CD14-positive monocyte (primary cell): Measurements from ENCODE around the gene ZSCAN20. TPM values are rescaled to one million over a fixed set of nuclear protein-coding genes. Genes with fewer than 3 reads are reported as not detected.

Experiments used
- DNase-seq, 3 donors: peaks; one replicate each; pipeline ENCODE4 v3.0.0-alpha.2; 2011 to 2022
- H2AFZ ChIP-seq: 2 replicates; pipeline ENCODE4 v1.6.0; 2012; ENCODE audit warnings: mild to moderate bottlenecking, low read depth, low read length, inconsistent platforms; ENCODE audit not compliant: insufficient read depth, poor library complexity, severe bottlenecking
- H3K27ac ChIP-seq, 2 donors: 1 replicate in 1 of 2; 2 replicates in 1 of 2; pipeline ENCODE4 v1.5.1; 2012 to 2013; ENCODE audit warnings: low read length in 2 of 2, control low read depth in 1 of 2, inconsistent platforms in 1 of 2, low read depth in 1 of 2, mild to moderate bottlenecking in 1 of 2
- H3K27me3 ChIP-seq, 2 donors: one replicate each; pipeline versions ENCODE4 v1.6.0 to v1.6.1; 2011 to 2013; ENCODE audit warnings: low read length in 2 of 2; ENCODE audit not compliant: control insufficient read depth in 2 of 2, insufficient read depth in 2 of 2
- H3K36me3 ChIP-seq, 2 donors: replicated peaks in 1 of 2; 1 replicate in 1 of 2; 2 replicates in 1 of 2; pipeline versions ENCODE4 v1.5.1 to v1.6.1; 2012 to 2013; ENCODE audit warnings: low read length in 2 of 2, control low read depth in 1 of 2, inconsistent platforms in 1 of 2, mild to moderate bottlenecking in 1 of 2; ENCODE audit not compliant: insufficient read depth in 2 of 2, control insufficient read depth in 1 of 2
- H3K4me1 ChIP-seq, 2 donors: 1 replicate in 1 of 2; 2 replicates in 1 of 2; pipeline versions ENCODE4 v1.5.1 to v1.6.1; 2012 to 2013; ENCODE audit warnings: low read length in 2 of 2, control low read depth in 1 of 2, inconsistent platforms in 1 of 2, mild to moderate bottlenecking in 1 of 2, moderate library complexity in 1 of 2; ENCODE audit not compliant: insufficient read depth in 2 of 2, control insufficient read depth in 1 of 2
- H3K4me2 ChIP-seq: replicated peaks from 2 replicates; pipeline ENCODE3; 2012; ENCODE audit warnings: low read length, moderate library complexity, mild to moderate bottlenecking; ENCODE audit not compliant: poor library complexity, severe bottlenecking; ENCODE audit errors: extremely low read depth
- H3K4me3 ChIP-seq, 3 experiments: fragments of 200-600 bp in 1 of 3; sonication (generic) in 1 of 3; replicated peaks in 1 of 3; 1 replicate in 2 of 3; 2 replicates in 1 of 3; pipeline ENCODE4 v1.5.1; 2011 to 2013; ENCODE audit warnings: low read length in 3 of 3, mild to moderate bottlenecking in 3 of 3, control low read depth in 2 of 3, low read depth in 2 of 3, inconsistent platforms in 1 of 3, moderate library complexity in 1 of 3
- H3K79me2 ChIP-seq: 2 replicates; pipeline ENCODE4 v1.6.0; 2012; ENCODE audit warnings: mild to moderate bottlenecking, control low read depth, inconsistent platforms, low read length, moderate library complexity; ENCODE audit not compliant: insufficient read depth
- H3K9ac ChIP-seq: 2 replicates; pipeline ENCODE4 v1.6.0; 2017; ENCODE audit warnings: low read length, mild to moderate bottlenecking; ENCODE audit not compliant: insufficient read depth, poor library complexity, severe bottlenecking
- H3K9me3 ChIP-seq, 2 donors: replicated peaks in 1 of 2; 1 replicate in 1 of 2; 2 replicates in 1 of 2; pipeline versions ENCODE4 v1.5.1 to v1.6.1; 2012 to 2013; ENCODE audit warnings: low read length in 2 of 2, control low read depth in 1 of 2; ENCODE audit not compliant: control insufficient read depth in 1 of 2, insufficient read depth in 1 of 2
- H4K20me1 ChIP-seq: 2 replicates; pipeline ENCODE4 v1.6.0; 2012; ENCODE audit warnings: mild to moderate bottlenecking, low read length, control low read depth, moderate library complexity; ENCODE audit not compliant: insufficient read depth
- H3K27ac Mint-ChIP-seq, 7 donors: one replicate each; pipeline ENCODE4 v1.8.0; 2020; ENCODE audit warnings: mild to moderate bottlenecking in 7 of 7, mixed read lengths in 7 of 7, moderate library complexity in 6 of 7, inconsistent platforms in 2 of 7
- H3K27me3 Mint-ChIP-seq, 3 donors: one replicate each; pipeline ENCODE4 v1.8.0; 2021 to 2022; ENCODE audit warnings: low read depth in 3 of 3, mild to moderate bottlenecking in 3 of 3, mixed read lengths in 3 of 3, moderate library complexity in 3 of 3, inconsistent platforms in 1 of 3
- H3K36me3 Mint-ChIP-seq, 2 donors: one replicate each; pipeline ENCODE4 v1.8.0; 2020; ENCODE audit warnings: mixed read lengths in 2 of 2, inconsistent platforms in 1 of 2, mild to moderate bottlenecking in 1 of 2
- H3K4me1 Mint-ChIP-seq: one replicate; pipeline ENCODE4 v1.8.0; 2020; ENCODE audit warnings: mild to moderate bottlenecking, mixed read lengths
- H3K4me3 Mint-ChIP-seq, 2 donors: one replicate each; pipeline ENCODE4 v1.8.0; 2020; ENCODE audit warnings: mild to moderate bottlenecking in 2 of 2, mixed read lengths in 2 of 2, moderate library complexity in 1 of 2
- H3K9me3 Mint-ChIP-seq, 7 donors: one replicate each; pipeline ENCODE4 v1.8.0; 2020 to 2022; ENCODE audit warnings: mixed read lengths in 7 of 7, mild to moderate bottlenecking in 6 of 7, moderate library complexity in 6 of 7, inconsistent platforms in 2 of 7
- WGBS: methylation state at CpG from one replicate; pipeline ENCODE4 v1.1.5; 2013; ENCODE audit warnings: missing lambda C conversion rate; ENCODE audit not compliant: insufficient coverage; 5-methylcytosine and 5-hydroxymethylcytosine counted together
- intact Hi-C, 2 donors: fragments of 100-400 bp; cut with micrococcal nuclease; formaldehyde crosslinking; loops; one replicate each; pipeline versions ENCODE4 v1.15.0 to v1.15.1; 2023
- polyA plus RNA-seq, 3 donors: library from polyadenylated mRNA; depleted of rRNA in 1 of 3; unstranded in 2 of 3; stranded (reverse) in 1 of 3; fragments of 300-500 nt in 2 of 3; fragments of >200 nt in 1 of 3; fragmentation: Illumina TruSeq in 2 of 3; gene quantifications; 1 replicate in 2 of 3; 2 replicates in 1 of 3; pipeline ENCODE4 v1.2.3, GENCODE V29; 2012 to 2021
- TF ChIP-seq, protein P1 (sequence below): fragments of 200-600 bp; IDR thresholded peaks from one replicate; pipeline ENCODE4 v1.8.0; 2022; ENCODE audit warnings: antibody characterized with exemption, mild to moderate bottlenecking

Gene ZSCAN20
- polyA plus RNA-seq, 3 donors, result 0.29 to 0.51 (median 0.29) TPM

DNA sequence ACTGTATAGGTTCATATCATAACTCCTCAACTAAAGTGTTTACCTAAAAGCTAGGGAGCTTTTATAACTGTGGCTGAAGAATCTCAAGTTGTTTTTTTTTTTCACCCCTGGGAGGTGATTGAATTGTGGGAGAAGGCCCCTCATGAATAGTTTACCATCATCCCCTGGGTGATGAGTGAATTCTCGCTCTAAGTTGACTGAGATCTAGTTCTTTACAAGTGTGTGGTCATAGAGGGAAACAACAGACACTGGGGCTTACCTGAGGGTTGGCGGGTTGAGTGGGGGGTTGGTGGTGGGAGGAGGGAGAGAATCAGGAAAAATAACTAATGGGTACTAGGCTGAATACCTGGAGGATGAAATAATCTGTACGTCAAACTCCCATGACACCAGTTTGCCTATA is 7.9 kb upstream of the ZSCAN20 start:
- intact Hi-C loops, result loop anchor here in 1 of 2 donors (10.0 kb wide), 1 partner anchor 100 kb away; no protein-coding TSS in a partner anchor
- peaks cover 5% of the 10 kb centered on the region for H4K20me1 ChIP-seq
- DNase-seq, result no peak
- H3K4me3 Mint-ChIP-seq, result no peak overlapping the region
- H3K27me3 Mint-ChIP-seq, result peaks cover 0 to 10% (median 0%) of the 10 kb centered on the region in 3 donors
- H2AFZ ChIP-seq, result no peak overlapping the region
- H3K4me1 Mint-ChIP-seq, result peaks cover 50% of the 10 kb centered on the region
- H3K36me3 ChIP-seq, result no peaks in the 10 kb centered on the region
- H3K4me3 ChIP-seq, result no peak overlapping the region
- H3K27ac ChIP-seq, result no peak overlapping the region
- H3K4me1 ChIP-seq, result peaks cover 45 to 48% of the 10 kb centered on the region in 2 donors
- TF ChIP-seq, protein P1, sequence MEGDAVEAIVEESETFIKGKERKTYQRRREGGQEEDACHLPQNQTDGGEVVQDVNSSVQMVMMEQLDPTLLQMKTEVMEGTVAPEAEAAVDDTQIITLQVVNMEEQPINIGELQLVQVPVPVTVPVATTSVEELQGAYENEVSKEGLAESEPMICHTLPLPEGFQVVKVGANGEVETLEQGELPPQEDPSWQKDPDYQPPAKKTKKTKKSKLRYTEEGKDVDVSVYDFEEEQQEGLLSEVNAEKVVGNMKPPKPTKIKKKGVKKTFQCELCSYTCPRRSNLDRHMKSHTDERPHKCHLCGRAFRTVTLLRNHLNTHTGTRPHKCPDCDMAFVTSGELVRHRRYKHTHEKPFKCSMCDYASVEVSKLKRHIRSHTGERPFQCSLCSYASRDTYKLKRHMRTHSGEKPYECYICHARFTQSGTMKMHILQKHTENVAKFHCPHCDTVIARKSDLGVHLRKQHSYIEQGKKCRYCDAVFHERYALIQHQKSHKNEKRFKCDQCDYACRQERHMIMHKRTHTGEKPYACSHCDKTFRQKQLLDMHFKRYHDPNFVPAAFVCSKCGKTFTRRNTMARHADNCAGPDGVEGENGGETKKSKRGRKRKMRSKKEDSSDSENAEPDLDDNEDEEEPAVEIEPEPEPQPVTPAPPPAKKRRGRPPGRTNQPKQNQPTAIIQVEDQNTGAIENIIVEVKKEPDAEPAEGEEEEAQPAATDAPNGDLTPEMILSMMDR, result no peak
- no peaks in the 10 kb centered on the region for H3K79me2 ChIP-seq
- no CpG with 5 or more reads among the region's 3 CpGs for WGBS
- H3K27ac Mint-ChIP-seq, result no peak overlapping the region
- no peak overlapping the region for H3K4me2 ChIP-seq
- H3K9me3 ChIP-seq, result no peaks in the 10 kb centered on the region
- no peaks in the 10 kb centered on the region for H3K36me3 Mint-ChIP-seq
- H3K9me3 Mint-ChIP-seq, result no peaks in the 10 kb centered on the region
- no peak overlapping the region for H3K9ac ChIP-seq
- no peaks in the 10 kb centered on the region for H3K27me3 ChIP-seq

DNA sequence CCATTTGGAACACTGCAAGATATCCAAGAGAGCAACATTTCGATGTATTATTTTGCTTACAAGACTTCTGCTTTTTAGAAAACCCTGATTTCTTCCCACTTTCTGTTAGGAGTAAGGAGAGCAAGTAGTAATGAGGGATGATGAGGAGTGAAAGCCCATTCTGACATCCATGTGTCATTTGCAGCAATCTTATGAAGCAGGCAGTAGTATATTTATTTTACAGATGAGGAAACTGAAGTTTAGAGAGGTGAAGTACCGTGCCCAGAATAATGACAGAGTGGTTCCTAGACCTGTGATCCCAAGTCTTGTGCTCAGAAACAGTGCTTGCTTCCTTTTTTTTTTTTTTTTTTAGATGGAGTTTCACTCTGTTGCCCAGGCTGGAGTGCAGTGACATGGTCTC is 7.1 kb upstream of the ZSCAN20 start:
- WGBS, result 43% methylated on average over 1 of the region's 2 CpGs
- H3K27me3 ChIP-seq, result no peaks in the 10 kb centered on the region
- no peaks in the 10 kb centered on the region for H3K36me3 ChIP-seq

More for the DNA sequence above, 7.1 kb upstream of the ZSCAN20 start:
- peaks cover 37 to 41% of the 10 kb centered on the region in 2 donors for H3K4me1 ChIP-seq
- no peak overlapping the region for H2AFZ ChIP-seq
- Mint-ChIP-seq H3K27ac (no peak overlapping the region), H3K4me1 (peaks cover 43% of the 10 kb centered on the region), H3K4me3 (peak overlapping the region in 1 of 2 donors; percentile 13), H3K9me3 (no peaks in the 10 kb centered on the region), H3K36me3 (no peaks in the 10 kb centered on the region), H3K27me3 (peaks cover 0 to 5% (median 0%) of the 10 kb centered on the region in 3 donors)
- TF ChIP-seq, protein P1, result no peak
- no peaks in the 10 kb centered on the region for H3K79me2 ChIP-seq
- peaks cover 5% of the 10 kb centered on the region for H4K20me1 ChIP-seq
- H3K9ac ChIP-seq, result no peak overlapping the region
- H3K4me2 ChIP-seq, result no peak overlapping the region
- no peak overlapping the region for H3K27ac ChIP-seq
- no peaks in the 10 kb centered on the region for H3K9me3 ChIP-seq
- DNase-seq, result no peak
- no peak overlapping the region for H3K4me3 ChIP-seq
- intact Hi-C loops, result loop anchor here (5.0 to 10.0 kb wide), 3 partner anchors 33 to 168 kb away; partner anchors contain the start of gene PHC2 (in 1 of the 2)
